Hepatocyte (in vitro differentiated cells): ENCODE data around the gene KIF2A. TPM values are rescaled to one million over a fixed set of nuclear protein-coding genes. Genes with fewer than 3 reads are reported as not detected.

Source experiments
- DNase-seq: peaks from one replicate; pipeline ENCODE4 v3.0.0-alpha.2; 2016; ENCODE audit warnings: low spot score
- H2AFZ ChIP-seq: fragments of 200-600 bp; sonication (generic); 2 replicates; pipeline ENCODE4 v1.6.0; 2016; ENCODE audit warnings: antibody characterized with exemption, mild to moderate bottlenecking
- H3K27ac ChIP-seq: fragments of 200-600 bp; sonication (generic); 2 replicates; pipeline ENCODE4 v1.5.1; 2016; ENCODE audit warnings: mild to moderate bottlenecking
- H3K27me3 ChIP-seq: fragments of 200-600 bp; sonication (generic); 2 replicates; pipeline ENCODE4 v1.6.1; 2016
- H3K36me3 ChIP-seq: fragments of 200-600 bp; sonication (generic); replicated peaks from 2 replicates; pipeline ENCODE4 v1.5.1; 2016; ENCODE audit warnings: low read depth; ENCODE audit not compliant: insufficient read depth
- H3K4me1 ChIP-seq: fragments of 200-600 bp; sonication (generic); 2 replicates; pipeline ENCODE4 v1.5.1; 2016; ENCODE audit warnings: mild to moderate bottlenecking, moderate library complexity; ENCODE audit not compliant: insufficient read depth
- H3K4me2 ChIP-seq: fragments of 200-600 bp; sonication (generic); 2 replicates; pipeline ENCODE4 v1.6.0; 2016
- H3K4me3 ChIP-seq: fragments of 200-600 bp; sonication (generic); 2 replicates; pipeline ENCODE4 v1.5.1; 2016; ENCODE audit warnings: mild to moderate bottlenecking
- H3K79me2 ChIP-seq: fragments of 200-600 bp; sonication (generic); 2 replicates; pipeline ENCODE4 v1.6.0; 2017; ENCODE audit warnings: mild to moderate bottlenecking
- H3K9me2 ChIP-seq: fragments of 200-600 bp; sonication (generic); replicated peaks from 2 replicates; pipeline ENCODE4 v1.6.0; 2017; ENCODE audit warnings: mild to moderate bottlenecking; ENCODE audit not compliant: insufficient read depth
- H3K9me3 ChIP-seq: fragments of 200-600 bp; sonication (generic); 2 replicates; pipeline ENCODE4 v1.5.1; 2016; ENCODE audit warnings: low read depth, mild to moderate bottlenecking
- H4K20me1 ChIP-seq: fragments of 200-600 bp; sonication (generic); 2 replicates; pipeline ENCODE4 v1.6.0; 2016; ENCODE audit warnings: mild to moderate bottlenecking; ENCODE audit not compliant: insufficient read depth, poor library complexity, severe bottlenecking
- EZH2 ChIP-seq: fragments of 200-600 bp; sonication (generic); IDR thresholded peaks from 2 replicates; pipeline ENCODE4 v1.6.1; 2016; ENCODE audit warnings: antibody characterized with exemption, mild to moderate bottlenecking, borderline replicate concordance
- EZH2phosphoT487 ChIP-seq: fragments of 200-600 bp; sonication (generic); IDR thresholded peaks from one replicate; pipeline ENCODE4 v1.6.1; 2018; ENCODE audit warnings: antibody characterized with exemption, mild to moderate bottlenecking, low read depth, moderate library complexity; ENCODE audit not compliant: unreplicated experiment, severe bottlenecking
- WGBS: methylation state at CpG from one replicate; pipeline ENCODE4 v1.1.6; 2016; ENCODE audit warnings: low lambda C conversion rate; ENCODE audit errors: missing lambda C conversion rate; 5-methylcytosine and 5-hydroxymethylcytosine counted together
- polyA plus RNA-seq: library from polyadenylated mRNA; unstranded; fragments of >200 nt; fragmentation: Nextera tagmentation; extraction: Ambion mirVana; gene quantifications from 2 replicates; pipeline ENCODE4 v1.2.1, GENCODE V29; 2016
- total RNA-seq: library from RNA; depleted of rRNA; stranded (reverse); fragments of >200 nt; gene quantifications from 2 replicates; pipeline ENCODE4 v1.2.3, GENCODE V29; 2014
- TF ChIP-seq, protein P1 (sequence below): fragments of 200-600 bp; sonication (generic); IDR thresholded peaks from 2 replicates; pipeline ENCODE4 v1.5.1; 2016; ENCODE audit warnings: antibody characterized with exemption, mild to moderate bottlenecking; ENCODE audit not compliant: poor library complexity

Gene KIF2A
- total and polyA plus RNA-seq, 2 experiments from 2014 or later = 28.3 to 46.9 TPM

GRCh38 chr5:62424763-62425162 lies 118.8 kb downstream of the KIF2A start:
- no peaks in the 10 kb centered on the region for H3K9me2 ChIP-seq

GRCh38 chr5:62431735-62432620 lies 126.0 kb downstream of the KIF2A start:
- Histone ChIP-seq H3K4me2 (no peak overlapping the region), H3K4me1 (no peaks in the 10 kb centered on the region), H3K27me3 (no peaks in the 10 kb centered on the region), H3K9me2 (no peaks in the 10 kb centered on the region), H3K79me2 (peaks cover 86% of the 10 kb centered on the region), H2AFZ (no peak overlapping the region), H3K9me3 (no peaks in the 10 kb centered on the region), H3K4me3 (no peak overlapping the region), H3K27ac (peak overlapping the region; percentile 11), H4K20me1 (no peaks in the 10 kb centered on the region), H3K36me3 (no peaks in the 10 kb centered on the region)
- TF ChIP-seq EZH2 (no peak), EZH2phosphoT487 (no peak)
- TF ChIP-seq, protein P1, sequence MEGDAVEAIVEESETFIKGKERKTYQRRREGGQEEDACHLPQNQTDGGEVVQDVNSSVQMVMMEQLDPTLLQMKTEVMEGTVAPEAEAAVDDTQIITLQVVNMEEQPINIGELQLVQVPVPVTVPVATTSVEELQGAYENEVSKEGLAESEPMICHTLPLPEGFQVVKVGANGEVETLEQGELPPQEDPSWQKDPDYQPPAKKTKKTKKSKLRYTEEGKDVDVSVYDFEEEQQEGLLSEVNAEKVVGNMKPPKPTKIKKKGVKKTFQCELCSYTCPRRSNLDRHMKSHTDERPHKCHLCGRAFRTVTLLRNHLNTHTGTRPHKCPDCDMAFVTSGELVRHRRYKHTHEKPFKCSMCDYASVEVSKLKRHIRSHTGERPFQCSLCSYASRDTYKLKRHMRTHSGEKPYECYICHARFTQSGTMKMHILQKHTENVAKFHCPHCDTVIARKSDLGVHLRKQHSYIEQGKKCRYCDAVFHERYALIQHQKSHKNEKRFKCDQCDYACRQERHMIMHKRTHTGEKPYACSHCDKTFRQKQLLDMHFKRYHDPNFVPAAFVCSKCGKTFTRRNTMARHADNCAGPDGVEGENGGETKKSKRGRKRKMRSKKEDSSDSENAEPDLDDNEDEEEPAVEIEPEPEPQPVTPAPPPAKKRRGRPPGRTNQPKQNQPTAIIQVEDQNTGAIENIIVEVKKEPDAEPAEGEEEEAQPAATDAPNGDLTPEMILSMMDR = no peak
- no peak for DNase-seq
- WGBS = 94% methylated on average over 11 of the region's 11 CpGs

More at GRCh38 chr5:62424763-62425162, 118.8 kb downstream of the KIF2A start:
- H3K27me3 ChIP-seq = no peaks in the 10 kb centered on the region
- no peaks in the 10 kb centered on the region for H3K4me1 ChIP-seq
- peaks cover 54% of the 10 kb centered on the region for H3K79me2 ChIP-seq
- no peak for DNase-seq
- H3K9me3 ChIP-seq = no peaks in the 10 kb centered on the region
- TF ChIP-seq, protein P1 = no peak
- 92% methylated on average over 1 of the region's 1 CpG for WGBS
- no peak overlapping the region for H2AFZ ChIP-seq
- no peak overlapping the region for H3K27ac ChIP-seq
- no peaks in the 10 kb centered on the region for H4K20me1 ChIP-seq
- H3K4me3 ChIP-seq = no peak overlapping the region
- H3K36me3 ChIP-seq = no peaks in the 10 kb centered on the region
- H3K4me2 ChIP-seq = no peak overlapping the region

DNA sequence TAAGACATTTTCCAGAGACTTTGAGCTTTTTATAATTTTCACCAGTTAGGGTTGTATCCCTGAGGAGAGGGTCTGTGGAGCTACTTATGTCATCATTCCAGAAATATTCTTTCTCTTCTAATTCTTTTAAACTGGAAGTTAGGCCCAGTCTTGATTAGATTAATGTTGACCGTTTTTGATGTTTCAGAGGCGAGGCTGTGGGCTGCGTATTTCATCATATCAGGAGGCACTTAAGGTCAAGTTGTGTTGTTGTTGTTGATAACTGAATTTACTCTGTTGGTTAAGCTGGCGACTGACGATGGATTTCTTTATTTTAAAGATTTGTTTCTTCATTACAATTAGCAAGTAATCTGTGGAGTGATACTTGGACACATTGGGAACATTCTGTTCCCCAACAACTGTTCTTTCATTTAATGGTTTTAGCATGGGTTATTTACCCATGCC lies 126.6 kb downstream of the KIF2A start:
- no peaks in the 10 kb centered on the region for H3K27me3 ChIP-seq
- 83% methylated on average over 5 of the region's 5 CpGs for WGBS
- no peak overlapping the region for H2AFZ ChIP-seq
- TF ChIP-seq, protein P1 = no peak
- TF ChIP-seq EZH2 (no peak), EZH2phosphoT487 (no peak)
- H3K4me2 ChIP-seq = no peak overlapping the region
- no peaks in the 10 kb centered on the region for H3K9me2 ChIP-seq
- no peaks in the 10 kb centered on the region for H3K36me3 ChIP-seq
- H3K27ac ChIP-seq = peak overlapping the region; percentile 11
- no peak for DNase-seq
- no peaks in the 10 kb centered on the region for H3K9me3 ChIP-seq
- H3K79me2 ChIP-seq = peaks cover 80% of the 10 kb centered on the region
- no peak overlapping the region for H3K4me3 ChIP-seq
- no peaks in the 10 kb centered on the region for H4K20me1 ChIP-seq
- no peaks in the 10 kb centered on the region for H3K4me1 ChIP-seq

Other genes starting within 250 kb of the KIF2A start
- gene DIMT1, start 97.7 kb downstream of the KIF2A start, total RNA-seq = 23.5 and 25.4 TPM in 2 replicates
- gene DIMT1, start 97.7 kb downstream of the KIF2A start, polyA plus RNA-seq = 25.7 and 30.9 TPM in 2 replicates
- 18.3 and 24.2 TPM in 2 replicates for gene IPO11, start 106.6 kb downstream of the KIF2A start, total RNA-seq
- 7.1 and 10.3 TPM in 2 replicates for gene IPO11, start 106.6 kb downstream of the KIF2A start, polyA plus RNA-seq